Activated B cell treated with CpG ODN at 0.5 μM for 24 hours (primary cell): ENCODE data around the gene CKS1B. TPM values are rescaled to one million over a fixed set of nuclear protein-coding genes. Genes with fewer than 3 reads are reported as not detected.
"Not testable (repeated sequence)": the region's sequence is repeated elsewhere in the genome, so short reads cannot be mapped to it uniquely, and the experiment has no call there.

Experiments
- ATAC-seq: fragments of 200-7000 bp; cut with Tn5 transposase; one replicate; pipeline ENCODE4 v1.10.0; 2021; ENCODE audit warnings: low read depth, mild to moderate bottlenecking, moderate library complexity
- CTCF ChIA-PET: fragments of 350-600 bp; sonication (Branson Sonifier 250); formaldehyde crosslinking; loops from one replicate; lab custom pipeline; 2021; ENCODE audit warnings: antibody characterized with exemption; lab: Charles Lee
- POLR2A ChIA-PET: fragments of 350-600 bp; sonication (Branson Sonifier 250); formaldehyde crosslinking; loops from one replicate; lab custom pipeline; 2021; ENCODE audit warnings: antibody characterized with exemption; lab: Charles Lee
- DNase-seq: peaks from one replicate; pipeline ENCODE4 v3.0.0; 2022
- H3K27ac Mint-ChIP-seq: one replicate; pipeline ENCODE4 v1.8.0; 2020; ENCODE audit warnings: mixed read lengths
- H3K27me3 Mint-ChIP-seq: one replicate; pipeline ENCODE4 v1.8.0; 2021; ENCODE audit warnings: mixed read lengths
- H3K36me3 Mint-ChIP-seq: one replicate; pipeline ENCODE4 v1.8.0; 2021; ENCODE audit warnings: low read depth, mixed read lengths
- H3K4me1 Mint-ChIP-seq: one replicate; pipeline ENCODE4 v1.8.0; 2021; ENCODE audit warnings: mixed read lengths
- H3K4me3 Mint-ChIP-seq: one replicate; pipeline ENCODE4 v1.8.0; 2020; ENCODE audit warnings: mild to moderate bottlenecking, mixed read lengths
- H3K9me3 Mint-ChIP-seq: one replicate; pipeline ENCODE4 v1.8.0; 2020; ENCODE audit warnings: mixed read lengths
- CTCF ChIP-seq: fragments of 200-600 bp; IDR thresholded peaks from one replicate; pipeline ENCODE4 v1.8.0; 2022; ENCODE audit warnings: antibody characterized with exemption, mild to moderate bottlenecking
- intact Hi-C: fragments of 100-400 bp; cut with micrococcal nuclease; formaldehyde crosslinking; loops from one replicate; pipeline ENCODE4 v1.15.1; 2024
- total RNA-seq: library from RNA; stranded (reverse); gene quantifications from 2 replicates; pipeline ENCODE4 v1.2.3, GENCODE V29; 2022

CKS1B gene
- total RNA-seq, 1 donor from 2014 or later, result 25.3 TPM

DNA sequence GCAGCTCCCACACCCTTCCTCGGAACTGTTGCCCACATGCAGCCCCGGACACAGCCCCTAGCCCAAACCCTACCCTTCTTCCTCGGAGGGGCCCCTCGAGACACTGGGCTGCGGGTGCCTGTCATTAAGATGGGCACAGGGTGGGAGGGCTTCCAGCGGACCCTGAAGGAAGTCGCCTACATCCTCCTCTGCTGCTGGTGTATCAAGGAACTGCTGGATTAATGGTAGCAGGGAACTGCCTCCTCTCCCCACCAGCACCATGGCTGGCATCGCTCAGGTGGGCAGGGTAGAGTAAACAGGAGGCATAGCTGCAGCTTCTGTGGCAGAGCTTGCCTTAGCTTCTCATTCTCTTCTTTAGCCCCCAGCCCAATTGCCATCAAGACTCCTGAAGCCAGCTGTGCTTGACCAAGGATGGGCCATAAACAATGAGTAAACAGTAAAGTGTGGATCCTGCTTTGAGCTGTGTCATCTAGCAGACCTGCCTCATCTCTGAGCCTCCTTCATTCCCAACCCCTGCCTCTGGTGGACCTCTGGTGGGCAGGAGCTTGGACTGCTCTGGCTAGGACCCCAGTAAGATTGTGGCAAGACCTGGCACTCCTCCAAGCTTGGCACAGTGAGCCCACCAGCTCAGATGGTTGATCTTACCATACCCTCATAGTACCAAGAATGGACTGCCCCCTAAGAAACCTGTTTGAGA lies 19.2 kb downstream of the CKS1B start, which contains the start of gene LENEP:
Gene LENEP, plus strand, starts transcription at position 15 of the 697 bp plus-strand sequence. Its CDS starts 22 bp downstream, at position 37.
- no peaks in the 10 kb centered on the region for H3K27me3 Mint-ChIP-seq
- no peak for TF ChIP-seq CTCF

DNA sequence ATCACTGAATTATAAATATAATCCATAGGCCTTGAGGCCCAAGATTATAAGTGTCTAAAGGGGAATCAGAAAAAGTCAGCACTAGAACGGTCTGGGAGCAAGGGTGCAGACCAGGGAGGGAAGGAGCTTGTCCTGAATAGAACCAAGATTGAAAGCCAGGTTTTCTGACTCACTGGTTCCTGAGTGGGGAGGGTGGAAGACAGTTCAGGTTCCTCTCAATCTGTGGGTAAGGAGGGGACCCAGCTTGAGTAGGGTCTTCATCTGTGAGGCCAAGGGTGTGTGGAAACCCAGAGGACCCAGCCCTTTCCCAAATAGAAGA lies 19.7 kb downstream of the CKS1B start:
- Mint-ChIP-seq H3K4me3 (no peak overlapping the region), H3K4me1 (peaks cover 14% of the 10 kb centered on the region), H3K27ac (no peak overlapping the region), H3K36me3 (peaks cover 24% of the 10 kb centered on the region), H3K27me3 (no peaks in the 10 kb centered on the region), H3K9me3 (no peaks in the 10 kb centered on the region)
- POLR2A ChIA-PET, result interaction anchor here (1.0 to 2.5 kb wide), 4 partner anchors 11 to 57 kb away, joined by 3 to 11 read pairs (median 8); partner anchors contain the start of genes ADAM15, CKS1B and FLAD1
- DNase-seq (no peak), ATAC-seq (no peak)
- CTCF ChIA-PET, result interaction anchor here (1.0 to 3.0 kb wide), 2 partner anchors 13 to 22 kb away, joined by 3 to 14 read pairs; no protein-coding TSS in a partner anchor
- intact Hi-C loops, result loop anchor here (1.0 kb wide), 1 partner anchor 11 kb away; the partner anchor contains the start of gene FLAD1
- TF ChIP-seq CTCF, result no peak

More for the DNA sequence above, 19.2 kb downstream of the CKS1B start, which contains the start of gene LENEP:
- intact Hi-C loops, result loop anchor here (1.0 kb wide), 1 partner anchor 10 kb away; the partner anchor contains the start of gene FLAD1
- H3K4me1 Mint-ChIP-seq, result peaks cover 13% of the 10 kb centered on the region
- no peaks in the 10 kb centered on the region for H3K9me3 Mint-ChIP-seq
- peaks cover 29% of the 10 kb centered on the region for H3K36me3 Mint-ChIP-seq
- H3K27ac Mint-ChIP-seq, result no peak within 1 kb of the TSS
- ChIA-PET POLR2A (interaction anchor here (0.5 to 2.5 kb wide), 7 partner anchors 10 to 57 kb away, joined by 3 to 11 read pairs (median 5); partner anchors contain the start of genes ADAM15, CKS1B and FLAD1), CTCF (interaction anchor here (0.9 to 3.0 kb wide), 3 partner anchors 14 to 32 kb away, joined by 3 to 14 read pairs (median 3); partner anchors contain the start of gene PYGO2)
- DNase-seq (no peak), ATAC-seq (no peak)
- no peak within 1 kb of the TSS for H3K4me3 Mint-ChIP-seq

GRCh38 chr1:154994591-154994990 lies 20.1 kb downstream of the CKS1B start:
- H3K9me3 Mint-ChIP-seq, result no peaks in the 10 kb centered on the region
- no peak overlapping the region for H3K27ac Mint-ChIP-seq
- H3K4me1 Mint-ChIP-seq, result peaks cover 14% of the 10 kb centered on the region
- intact Hi-C loops, result loop anchor here (1.0 kb wide), 1 partner anchor 11 kb away; the partner anchor contains the start of gene FLAD1
- H3K27me3 Mint-ChIP-seq, result no peaks in the 10 kb centered on the region
- peaks cover 21% of the 10 kb centered on the region for H3K36me3 Mint-ChIP-seq
- CTCF ChIA-PET, result interaction anchor here (3.0 kb wide), 1 partner anchor 22 kb away, joined by 14 read pairs; no protein-coding TSS in a partner anchor
- H3K4me3 Mint-ChIP-seq, result no peak overlapping the region
- DNase-seq, result no peak
- no peak for TF ChIP-seq CTCF
- no peak for ATAC-seq
- POLR2A ChIA-PET, result interaction anchor here (0.6 to 2.5 kb wide), 5 partner anchors 11 to 56 kb away, joined by 3 to 11 read pairs (median 8); partner anchors contain the start of genes ADAM15, CKS1B and FLAD1

DNA sequence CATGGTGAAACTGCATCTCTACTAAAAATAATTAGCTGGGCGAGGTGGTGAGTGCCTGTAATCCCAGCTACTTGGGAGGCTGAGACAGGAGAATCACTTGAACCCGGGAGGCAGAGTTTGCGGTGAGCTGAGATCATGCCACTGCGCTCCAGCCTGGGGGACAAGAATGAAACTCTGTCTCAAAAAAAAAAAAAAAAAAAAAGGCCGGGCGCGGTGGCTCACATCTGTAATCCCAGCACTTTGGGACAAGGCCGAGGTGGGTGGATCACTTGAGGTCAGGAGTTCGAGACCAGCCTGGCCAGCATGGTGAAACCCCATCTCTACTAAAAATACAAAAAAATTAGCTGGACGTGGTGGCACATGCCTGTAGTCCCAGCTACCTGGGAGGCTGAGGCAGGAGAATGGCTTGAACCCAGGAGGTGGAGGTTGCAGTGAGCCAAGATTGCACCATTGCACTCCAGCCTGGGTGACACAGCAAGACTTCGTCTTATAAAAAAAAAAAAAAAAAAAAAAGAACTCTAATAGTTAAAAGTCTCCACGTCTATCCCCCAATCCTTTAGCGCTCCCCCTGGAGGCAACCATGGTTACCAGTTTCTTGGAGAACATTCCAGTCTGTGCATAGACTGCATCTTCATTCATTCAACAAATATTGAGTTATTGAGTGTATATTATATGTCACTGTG lies 21.0 kb downstream of the CKS1B start:
- DNase-seq, H3K27ac Mint-ChIP-seq, H3K9me3 Mint-ChIP-seq, H3K4me3 Mint-ChIP-seq, H3K27me3 Mint-ChIP-seq, intact Hi-C loops, ATAC-seq: not testable (repeated sequence)
- Mint-ChIP-seq H3K36me3 (peaks cover 12% of the 10 kb centered on the region), H3K4me1 (peaks cover 21% of the 10 kb centered on the region)
- CTCF ChIA-PET, result interaction anchor here (3.0 kb wide), 1 partner anchor 21 kb away, joined by 14 read pairs; no protein-coding TSS in a partner anchor
- POLR2A ChIA-PET, result interaction anchor here (0.5 to 1.9 kb wide), 6 partner anchors 12 to 1056 kb away, joined by 3 to 9 read pairs (median 5); partner anchors contain the start of genes CKS1B and FLAD1

GRCh38 chr1:154996966-154997701 lies 22.7 kb downstream of the CKS1B start:
- CTCF ChIA-PET, result interaction anchor here (1.0 kb wide), 1 partner anchor 21 kb away, joined by 3 read pairs; no protein-coding TSS in a partner anchor

More at GRCh38 chr1:154996966-154997701, 22.7 kb downstream of the CKS1B start:
- no peak for ATAC-seq
- Mint-ChIP-seq H3K4me1 (peaks cover 21% of the 10 kb centered on the region), H3K9me3 (no peaks in the 10 kb centered on the region), H3K27me3 (no peaks in the 10 kb centered on the region), H3K36me3 (peaks cover 10% of the 10 kb centered on the region), H3K27ac (no peak overlapping the region), H3K4me3 (no peak overlapping the region)
- DNase-seq, result no peak
- POLR2A ChIA-PET, result interaction anchor here (0.7 to 1.9 kb wide), 4 partner anchors 11 to 24 kb away, joined by 4 to 7 read pairs (median 6); partner anchors contain the start of gene FLAD1
- intact Hi-C loops, result no loop called here
- no peak for TF ChIP-seq CTCF
